Measurements from ENCODE around the gene CHIT1.

Gene CHIT1

DNA sequence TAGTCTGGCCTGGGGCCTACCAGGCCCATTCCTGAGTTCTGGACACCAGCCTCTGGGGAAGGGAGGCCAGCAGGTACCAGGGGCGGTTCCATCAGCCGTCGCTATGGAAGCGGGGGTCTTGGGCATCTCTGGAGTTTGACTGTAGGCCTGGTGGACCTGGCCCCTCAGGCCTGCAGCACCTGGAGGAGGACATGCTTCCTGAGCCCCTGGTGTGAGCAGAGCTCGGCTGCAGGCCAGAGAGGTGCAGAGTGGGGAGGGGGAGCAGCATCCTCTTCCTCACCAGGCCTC is 61.6 kb downstream of the CHIT1 start:
- Histone ChIP-seq H3K9me3 (ENCODE audit: control insufficient read depth, insufficient read depth, low read depth, low read length) (no peaks in the 10 kb centered on the region), H3K4me3 (ENCODE audit: low read depth, low read length) (no peak overlapping the region), H3K9ac (ENCODE audit: low read length) (no peak overlapping the region), H3K27ac (ENCODE audit: low read depth, low read length) (no peak overlapping the region), H3K36me3 (ENCODE audit: control insufficient read depth, insufficient read depth, low read length) (no peaks in the 10 kb centered on the region), H3K4me1 (ENCODE audit: control insufficient read depth, insufficient read depth, low read length) (peaks cover 11% of the 10 kb centered on the region; the same call in 1 of the 2 replicates), H3K27me3 (ENCODE audit: control insufficient read depth, insufficient read depth, low read length) (no peaks in the 10 kb centered on the region)

DNA sequence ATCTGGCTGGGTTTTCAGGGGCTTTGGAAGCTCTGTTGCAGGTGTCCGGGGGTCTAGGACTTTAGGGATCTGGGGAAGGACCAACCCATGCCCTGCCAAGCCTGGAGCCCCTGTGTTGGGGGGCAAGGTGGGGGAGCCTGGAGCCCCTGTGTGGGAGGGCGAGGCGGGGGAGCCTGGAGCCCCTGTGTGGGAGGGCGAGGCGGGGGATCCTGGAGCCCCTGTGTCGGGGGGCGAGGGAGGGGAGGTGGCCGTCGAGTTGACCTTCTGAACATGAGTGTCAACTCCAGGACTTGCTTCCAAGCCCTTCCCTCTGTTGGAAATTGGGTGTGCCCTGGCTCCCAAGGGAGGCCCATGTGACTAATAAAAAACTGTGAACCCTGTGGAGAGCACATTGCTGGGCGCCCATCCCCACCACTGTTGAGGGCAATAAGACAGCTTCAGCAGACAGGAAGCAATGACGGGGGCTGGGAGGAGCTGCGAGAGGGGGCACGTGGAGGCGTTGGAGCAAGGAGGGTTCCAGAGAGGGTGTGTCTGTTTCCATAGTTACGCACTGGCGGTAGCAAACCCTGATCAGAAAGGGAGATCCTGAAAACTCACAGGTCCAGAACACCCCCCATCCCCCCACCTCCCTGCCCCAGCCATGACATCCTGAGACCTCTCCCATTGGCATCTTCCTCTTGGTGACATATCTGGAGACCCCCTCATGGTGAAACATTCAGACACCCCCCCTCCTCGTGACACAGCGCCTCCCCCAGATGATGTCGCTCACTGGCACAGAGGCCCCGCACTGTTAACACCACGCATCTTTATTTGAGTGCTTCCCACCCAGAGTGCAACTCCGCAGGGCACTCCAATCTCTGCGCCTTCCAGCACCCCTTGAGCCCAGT is 62.2 kb downstream of the CHIT1 start:
- no peaks in the 10 kb centered on the region for H3K9me3 ChIP-seq (ENCODE audit: control insufficient read depth, insufficient read depth, low read depth, low read length)
- no peaks in the 10 kb centered on the region for H3K27me3 ChIP-seq (ENCODE audit: control insufficient read depth, insufficient read depth, low read length)
- H3K27ac ChIP-seq (ENCODE audit: low read depth, low read length) = no peak overlapping the region
- H3K9ac ChIP-seq (ENCODE audit: low read length) = no peak overlapping the region
- H3K4me3 ChIP-seq (ENCODE audit: low read depth, low read length) = no peak overlapping the region
- no peaks in the 10 kb centered on the region for H3K36me3 ChIP-seq (ENCODE audit: control insufficient read depth, insufficient read depth, low read length)
- H3K4me1 ChIP-seq (ENCODE audit: control insufficient read depth, insufficient read depth, low read length) = peaks cover 7% of the 10 kb centered on the region; the same call in 1 of the 2 replicates

GRCh38 chr1:203166192-203166940 is 63.1 kb downstream of the CHIT1 start:
- Histone ChIP-seq H3K36me3 (ENCODE audit: control insufficient read depth, insufficient read depth, low read length) (no peaks in the 10 kb centered on the region), H3K27me3 (ENCODE audit: control insufficient read depth, insufficient read depth, low read length) (no peaks in the 10 kb centered on the region)

More at GRCh38 chr1:203166192-203166940, 63.1 kb downstream of the CHIT1 start:
- Histone ChIP-seq H3K9ac (ENCODE audit: low read length) (no peak overlapping the region), H3K27ac (ENCODE audit: low read depth, low read length) (no peak overlapping the region), H3K9me3 (ENCODE audit: control insufficient read depth, insufficient read depth, low read depth, low read length) (no peaks in the 10 kb centered on the region), H3K4me3 (ENCODE audit: low read depth, low read length) (no peak overlapping the region), H3K4me1 (ENCODE audit: control insufficient read depth, insufficient read depth, low read length) (peaks cover 7% of the 10 kb centered on the region; the same call in 1 of the 2 replicates)
